ENCODE results near the gene SQOR. TPM values are rescaled to one million over a fixed set of nuclear protein-coding genes. Genes with fewer than 3 reads are reported as not detected.

The SQOR gene
- total and polyA plus RNA-seq, 2 experiments from 2014 or later, result 0.23 TPM; not detected in 1

- peaks cover 66% of the 10 kb centered on the region for H3K9me3 Mint-ChIP-seq
- no peak overlapping the region for H3K4me3 Mint-ChIP-seq
- Histone ChIP-seq H3F3A (replicated peaks; ENCODE audit: low read depth) (no peaks in the 10 kb centered on the region), H3K4me3 (no peak overlapping the region), H3K36me3 (ENCODE audit: insufficient read depth) (no peaks in the 10 kb centered on the region), H4K20me1 (replicated peaks; ENCODE audit: insufficient read depth) (no peaks in the 10 kb centered on the region), H3K27ac (ENCODE audit: low read depth) (no peak overlapping the region), H3K79me2 (replicated peaks; ENCODE audit: insufficient read depth) (no peaks in the 10 kb centered on the region), H3K4me2 (no peak overlapping the region), H3K4me1 (ENCODE audit: insufficient read depth) (peaks cover 2% of the 10 kb centered on the region; the same call in 1 of the 2 replicates), H2AFZ (no peak overlapping the region), H3K27me3 (ENCODE audit: insufficient read depth) (no peaks in the 10 kb centered on the region), H3K9me2 (ENCODE audit: insufficient read depth) (no peaks in the 10 kb centered on the region)
- H3K27me3 Mint-ChIP-seq (ENCODE audit: insufficient read depth, low read depth, poor library complexity), result peaks cover 5% of the 10 kb centered on the region
- ATAC-seq, result no peak
- DNase-seq (ENCODE audit: low spot score), result no peak
- no peak overlapping the region for H3K27ac Mint-ChIP-seq
- TF ChIP-seq POLR2AphosphoS5 (IDR thresholded peaks at IDR 0.05; ENCODE audit: low read depth) (no peak), ZNF114 (CRISPR knock-in tag; IDR thresholded peaks at IDR 0.05) (no peak)
- peaks cover 18% of the 10 kb centered on the region; the same call in 2 of the 3 replicates for H3K36me3 Mint-ChIP-seq (ENCODE audit: low read depth)
- H3K4me1 Mint-ChIP-seq, result peaks cover 4% of the 10 kb centered on the region; the same call in 2 of the 3 replicates
Observed at GRCh38 chr15:45710657-45711056, 75.8 kb downstream of the SQOR start.

- Histone ChIP-seq H2AFZ (peak overlapping the region; percentile 40; the same call in 1 of the 2 replicates), H3K27me3 (ENCODE audit: insufficient read depth) (no peaks in the 10 kb centered on the region)
- H3K4me3 Mint-ChIP-seq, result no peak overlapping the region
Observed at GRCh38 chr15:45714590-45715488, 80.0 kb downstream of the SQOR start.

More at GRCh38 chr15:45714590-45715488, 80.0 kb downstream of the SQOR start:
- Histone ChIP-seq H3K4me3 (no peak overlapping the region), H3K79me2 (replicated peaks; ENCODE audit: insufficient read depth) (no peaks in the 10 kb centered on the region), H4K20me1 (replicated peaks; ENCODE audit: insufficient read depth) (no peaks in the 10 kb centered on the region), H3K9me2 (ENCODE audit: insufficient read depth) (peaks cover 5% of the 10 kb centered on the region; the same call in 1 of the 2 replicates), H3K4me1 (ENCODE audit: insufficient read depth) (no peaks in the 10 kb centered on the region), H3K27ac (ENCODE audit: low read depth) (no peak overlapping the region), H3K4me2 (no peak overlapping the region), H3F3A (replicated peaks; ENCODE audit: low read depth) (no peaks in the 10 kb centered on the region), H3K36me3 (ENCODE audit: insufficient read depth) (no peaks in the 10 kb centered on the region)
- H3K9me3 Mint-ChIP-seq, result peaks cover 66% of the 10 kb centered on the region
- H3K4me1 Mint-ChIP-seq, result peaks cover 2% of the 10 kb centered on the region; the same call in 1 of the 3 replicates
- peaks cover 4% of the 10 kb centered on the region for H3K27me3 Mint-ChIP-seq (ENCODE audit: insufficient read depth, low read depth, poor library complexity)
- H3K27ac Mint-ChIP-seq, result no peak overlapping the region
- H3K36me3 Mint-ChIP-seq (ENCODE audit: low read depth), result peaks cover 4% of the 10 kb centered on the region; the same call in 1 of the 3 replicates
- TF ChIP-seq ZNF114 (CRISPR knock-in tag; IDR thresholded peaks at IDR 0.05) (no peak), CTCF (conservative IDR thresholded peaks at IDR 0.05; ENCODE audit: low read depth in 2 of 2) (peak; percentile 92 to 97), REST (IDR thresholded peaks at IDR 0.05; ENCODE audit: unreplicated experiment) (no peak), POLR2AphosphoS5 (IDR thresholded peaks at IDR 0.05; ENCODE audit: low read depth) (no peak)
- DNase-seq (ENCODE audit: low spot score) (peak; percentile 86), ATAC-seq (peak; percentile 81)

All from GM23338 (cell line).